NCI-H1930 (cell line): Measurements from ENCODE around the gene MT1E.

Source experiments
- DNase-seq, 2 experiments: peaks; one replicate each; lab custom pipeline; 2025; lab: John Stamatoyannopoulos, UW

The MT1E gene

GRCh38 chr16:56626685-56627084, 1.1 kb downstream of the MT1E start:
- DNase-seq = no peak

- DNase-seq = no peak
Observed at GRCh38 chr16:56628486-56629350, 3.1 kb downstream of the MT1E start.

- no peak for DNase-seq
Observed at GRCh38 chr16:56629531-56629930, 4.0 kb downstream of the MT1E start.

GRCh38 chr16:56630134-56630533, 4.6 kb downstream of the MT1E start:
- no peak for DNase-seq

- DNase-seq = no peak
Observed at GRCh38 chr16:56631197-56631596, 5.6 kb downstream of the MT1E start.

GRCh38 chr16:56631832-56632155, 6.2 kb downstream of the MT1E start:
- no peak for DNase-seq

GRCh38 chr16:56632156-56632847, 6.7 kb downstream of the MT1E start, which contains the start of gene MT1M:
MT1M (plus strand) TSS chr16:56632659; CDS start chr16:56632732, 73 bp downstream.
- DNase-seq = no peak

DNA sequence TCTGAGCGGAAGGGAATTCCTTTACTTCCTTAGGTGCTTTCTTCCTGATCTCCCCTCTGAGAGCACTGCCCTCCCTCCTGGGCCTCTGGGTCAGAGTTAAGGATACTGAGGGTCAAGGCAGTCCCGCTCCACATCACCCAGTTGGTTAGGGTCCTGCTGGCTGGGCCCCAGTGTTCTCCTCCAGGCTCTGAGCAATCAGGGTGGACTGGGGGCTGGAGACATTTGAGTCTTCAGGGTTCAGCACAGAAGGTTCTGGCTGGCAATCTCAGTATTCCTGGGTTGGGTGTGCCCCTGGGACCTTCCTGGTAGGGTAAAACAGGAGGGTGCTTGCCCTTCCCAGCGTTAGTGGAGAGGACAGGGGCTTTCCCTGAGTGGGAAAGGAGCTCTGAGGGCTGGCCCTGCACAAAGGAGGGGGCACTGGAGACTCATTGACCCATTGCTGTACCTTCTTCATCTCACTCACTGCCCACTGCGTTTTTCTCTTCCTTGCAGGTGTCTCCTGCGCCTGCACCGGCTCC, 7.3 kb downstream of the MT1E start:
- DNase-seq = no peak

DNA sequence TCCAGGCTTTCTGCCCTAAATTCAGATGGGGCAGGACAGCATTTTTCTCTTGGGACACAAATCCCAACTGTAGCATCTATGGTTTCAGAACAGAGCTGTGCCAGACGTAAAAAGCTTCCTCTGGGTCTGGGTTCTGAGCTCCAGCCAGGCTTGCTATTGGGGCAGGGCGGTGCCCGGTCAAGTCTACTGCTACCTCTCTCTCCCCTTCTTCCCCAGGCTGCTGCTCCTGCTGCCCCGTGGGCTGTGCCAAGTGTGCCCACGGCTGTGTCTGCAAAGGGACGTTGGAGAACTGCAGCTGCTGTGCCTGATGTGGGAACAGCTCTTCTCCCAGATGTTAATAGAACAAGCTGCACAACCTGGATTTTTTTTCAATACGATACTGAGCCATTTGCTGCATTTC, 8.0 kb downstream of the MT1E start:
- no peak for DNase-seq

DNA sequence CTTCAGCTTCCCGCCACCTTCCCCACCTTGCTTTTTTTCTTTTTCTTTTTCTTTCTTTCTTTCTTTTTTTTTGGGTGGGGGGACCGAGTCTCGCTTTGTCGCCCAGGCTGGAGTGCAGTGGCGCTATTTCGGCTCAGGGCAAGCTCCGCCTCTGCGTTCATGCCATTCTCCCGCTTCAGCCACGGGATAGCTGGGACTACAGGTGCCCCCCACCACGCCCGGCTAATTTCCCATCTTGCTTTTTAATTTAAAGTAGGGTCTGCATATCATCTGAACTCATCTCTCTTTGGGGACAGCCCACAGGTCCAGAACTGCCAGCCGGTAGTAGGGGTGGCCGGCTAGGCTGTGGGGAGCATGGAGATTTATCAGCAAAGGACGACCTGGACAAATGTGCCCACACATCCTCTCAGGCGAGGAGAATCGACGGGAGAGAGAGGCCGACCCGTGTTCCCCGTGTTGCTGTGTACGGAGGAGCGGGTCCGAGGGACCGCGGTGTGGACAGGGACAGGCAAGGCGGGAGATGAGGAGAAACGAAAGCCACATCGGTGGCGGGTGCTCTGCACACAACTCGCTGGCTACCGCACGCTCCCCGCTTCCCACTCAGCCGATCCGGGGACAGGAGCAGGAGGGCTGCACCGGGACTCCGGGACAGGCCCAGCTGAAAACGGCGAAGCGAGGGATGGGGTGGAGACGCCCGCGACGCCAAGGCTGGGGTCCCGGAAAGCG, 9.3 kb downstream of the MT1E start:
- DNase-seq = no peak

DNA sequence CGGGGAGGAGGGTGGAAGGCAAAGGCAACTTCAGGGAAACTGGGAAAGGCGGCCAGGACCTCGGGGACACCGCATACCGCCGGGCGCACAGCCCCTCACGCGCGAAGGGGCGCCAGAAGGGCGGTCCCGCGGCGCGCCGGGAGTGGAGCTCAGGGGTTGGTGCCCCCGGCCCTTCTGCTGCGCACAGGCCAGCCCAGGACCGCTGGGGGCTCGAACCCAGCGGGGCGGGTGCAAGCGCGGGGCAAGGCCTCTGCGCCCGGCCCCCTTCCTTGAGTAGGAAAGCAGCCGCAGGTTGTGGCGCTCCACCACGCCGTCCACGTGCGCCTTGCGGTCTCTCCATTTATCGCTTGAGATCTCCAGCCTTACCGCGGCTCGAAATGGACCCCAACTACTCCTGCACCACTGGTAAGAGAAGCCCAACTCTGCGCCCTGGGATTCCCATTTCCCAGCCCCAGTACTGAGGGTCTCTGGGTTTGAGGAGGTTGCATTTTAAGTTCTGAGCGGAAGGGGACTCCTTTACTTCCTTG, 9.9 kb downstream of the MT1E start:
- no peak for DNase-seq

GRCh38 chr16:56636616-56637413, 11.2 kb downstream of the MT1E start:
- no peak for DNase-seq

DNA sequence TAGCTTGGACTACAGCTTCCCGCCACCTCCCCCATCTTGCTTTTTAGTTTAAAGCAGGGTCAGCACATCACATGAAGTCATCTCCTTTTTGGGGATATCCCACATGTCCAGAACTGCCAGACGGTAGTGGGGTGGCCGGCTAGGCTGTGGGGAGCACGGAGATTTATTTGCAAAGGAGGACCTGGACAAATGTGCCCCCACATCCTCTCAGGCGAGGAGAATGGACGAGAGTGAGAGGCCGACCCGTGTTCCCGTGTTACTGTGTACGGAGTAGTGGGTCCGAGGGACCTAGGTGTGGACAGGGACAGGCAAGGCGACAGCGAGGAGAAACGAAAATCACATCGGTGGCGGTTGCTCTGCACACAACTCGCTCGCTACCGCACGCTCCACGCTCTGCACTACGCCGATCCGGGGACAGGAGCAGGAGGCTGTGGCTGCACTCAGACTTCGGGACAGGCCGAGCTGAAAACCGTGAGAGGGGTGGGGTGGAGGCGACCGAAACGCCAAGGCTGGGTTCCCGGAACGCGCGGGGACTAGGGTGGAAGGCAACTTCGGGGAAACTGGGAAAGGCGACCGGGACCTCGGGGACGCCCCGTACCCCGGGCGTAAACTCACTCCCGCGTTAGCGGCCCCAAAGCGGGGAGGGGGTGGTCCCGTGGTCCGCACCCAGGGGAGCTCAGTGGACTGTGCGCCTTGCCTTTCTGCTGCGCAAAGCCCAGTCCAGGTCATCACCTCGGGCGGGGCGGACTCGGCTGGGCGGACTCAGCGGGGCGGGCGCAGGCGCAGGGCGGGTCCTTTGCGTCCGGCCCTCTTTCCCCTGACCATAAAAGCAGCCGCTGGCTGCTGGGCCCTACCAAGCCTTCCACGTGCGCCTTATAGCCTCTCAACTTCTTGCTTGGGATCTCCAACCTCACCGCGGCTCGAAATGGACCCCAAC, 12.5 kb downstream of the MT1E start, which contains the start of gene MT1A:
MT1A (plus strand) TSS at position 853 of the 937 bp plus-strand sequence; CDS start at position 926, 73 bp downstream.
- peak in 1 of 2 experiments; percentile 7 for DNase-seq

GRCh38 chr16:56639045-56639444, 13.5 kb downstream of the MT1E start:
- no peak for DNase-seq

DNA sequence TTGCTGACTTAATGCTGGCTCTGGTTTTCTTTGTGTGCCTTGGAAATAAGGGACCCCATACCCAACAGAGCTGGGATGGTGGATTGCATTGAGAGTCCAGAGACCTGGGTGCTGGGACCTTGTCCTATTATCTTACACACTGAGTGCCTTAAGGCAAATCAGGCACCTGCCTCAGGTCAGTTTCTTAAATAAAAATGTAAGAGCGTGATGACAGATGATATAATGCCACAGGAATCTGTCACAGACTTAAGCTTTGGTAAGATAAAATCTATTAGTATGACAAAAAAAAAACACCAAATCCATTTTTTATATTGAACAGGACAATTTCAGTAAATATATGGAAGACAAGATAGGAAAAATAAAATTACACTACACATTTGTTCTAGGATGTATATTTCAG, 14.5 kb downstream of the MT1E start:
- DNase-seq = no peak

GRCh38 chr16:56641166-56641565, 15.6 kb downstream of the MT1E start:
- DNase-seq = no peak

GRCh38 chr16:56643080-56643778, 17.6 kb downstream of the MT1E start:
- peak; percentile 18 to 35 for DNase-seq

GRCh38 chr16:56643833-56644232, 18.3 kb downstream of the MT1E start:
- no peak for DNase-seq

GRCh38 chr16:56645311-56645710, 19.7 kb downstream of the MT1E start:
- no peak for DNase-seq

DNA sequence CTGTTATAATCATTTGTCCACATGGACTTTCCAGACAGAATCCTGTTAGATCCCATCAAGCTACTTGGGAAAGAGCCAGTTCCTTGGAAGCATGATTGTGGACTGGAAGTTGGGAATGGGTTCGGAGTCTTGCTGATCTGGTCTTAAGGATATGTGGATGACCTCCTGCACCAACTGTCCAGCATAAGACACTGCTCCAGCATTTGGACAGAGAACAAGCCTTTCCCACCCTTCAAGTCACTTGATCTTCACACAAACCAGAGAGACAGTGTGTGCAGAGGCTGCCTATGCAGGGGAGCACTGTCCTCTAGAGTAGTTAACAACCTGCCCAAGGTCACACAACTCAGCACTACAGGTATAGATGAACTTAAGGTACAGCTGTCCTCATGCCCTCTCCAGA, 20.3 kb downstream of the MT1E start:
- no peak for DNase-seq
